ENCODE data around the gene HDAC7. TPM values are rescaled to one million over a fixed set of nuclear protein-coding genes. Genes with fewer than 3 reads are reported as not detected.

The HDAC7 gene
- total RNA-seq, 1 experiment from 2014 or later, result 36.2 TPM

DNA sequence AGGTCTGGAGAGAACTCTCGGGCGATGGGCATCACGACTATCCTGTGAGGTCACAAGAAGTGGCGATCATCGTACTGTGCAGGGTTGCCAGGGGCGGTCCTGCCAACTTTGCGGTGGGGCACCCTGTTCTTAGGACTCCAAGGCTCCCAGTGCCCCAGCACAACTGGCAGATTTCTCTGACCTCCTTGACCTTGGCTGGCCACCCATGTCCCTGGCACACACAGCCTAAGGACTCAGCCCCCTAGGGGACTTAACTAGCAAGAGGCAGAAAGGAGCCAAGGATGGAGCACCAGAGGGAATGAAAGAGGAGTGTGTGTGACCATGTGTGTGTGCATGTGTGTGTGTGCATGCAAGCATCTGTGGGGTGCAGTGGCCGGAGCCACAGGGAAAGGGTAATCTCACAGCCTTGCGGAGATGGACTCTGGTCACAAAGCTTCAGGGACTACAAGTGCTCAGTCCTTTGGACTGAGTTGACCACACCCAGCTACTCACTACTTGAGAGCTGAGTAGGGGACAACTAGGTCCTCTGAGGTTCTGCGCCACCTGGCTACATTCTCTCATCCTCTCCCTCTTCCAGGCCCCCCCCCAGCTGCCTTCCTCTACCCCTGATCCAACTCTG, 32.9 kb downstream of the HDAC7 start:
- no peaks in the 10 kb centered on the region for H3K9me2 ChIP-seq (replicated peaks; ENCODE audit: insufficient read depth, low read length)
- no peak overlapping the region for H3K4me2 ChIP-seq (ENCODE audit: low read depth, low read length, poor library complexity, severe bottlenecking)
- no peak overlapping the region for H3K9ac ChIP-seq (ENCODE audit: low read length)
- H3K27ac ChIP-seq (ENCODE audit: low read length), result no peak overlapping the region
- H3K79me2 ChIP-seq (ENCODE audit: low read length), result no peaks in the 10 kb centered on the region
- H3K4me3 ChIP-seq (ENCODE audit: low read length), result no peak overlapping the region
- H3K27me3 ChIP-seq (ENCODE audit: low read length), result no peaks in the 10 kb centered on the region
- DNase-seq, result no peak
- no peaks in the 10 kb centered on the region for H3K9me3 ChIP-seq (ENCODE audit: low read length)
- H3K36me3 ChIP-seq (ENCODE audit: insufficient read depth, low read length), result peaks cover 31% of the 10 kb centered on the region
- no peak overlapping the region for H2AFZ ChIP-seq (ENCODE audit: low read length)
- no peaks in the 10 kb centered on the region for H4K20me1 ChIP-seq (ENCODE audit: insufficient read depth, low read depth, low read length)
- peaks cover 14% of the 10 kb centered on the region for H3K4me1 ChIP-seq (ENCODE audit: low read length)

GRCh38 chr12:47785887-47786661, 33.6 kb downstream of the HDAC7 start:
- Histone ChIP-seq H3K27me3 (ENCODE audit: low read length) (no peaks in the 10 kb centered on the region), H4K20me1 (ENCODE audit: insufficient read depth, low read depth, low read length) (no peaks in the 10 kb centered on the region), H3K4me2 (ENCODE audit: low read depth, low read length, poor library complexity, severe bottlenecking) (no peak overlapping the region), H3K9me3 (ENCODE audit: low read length) (no peaks in the 10 kb centered on the region), H3K9ac (ENCODE audit: low read length) (no peak overlapping the region), H3K4me3 (ENCODE audit: low read length) (no peak overlapping the region), H3K79me2 (ENCODE audit: low read length) (no peaks in the 10 kb centered on the region), H3K9me2 (replicated peaks; ENCODE audit: insufficient read depth, low read length) (no peaks in the 10 kb centered on the region), H3K27ac (ENCODE audit: low read length) (no peak overlapping the region), H3K4me1 (ENCODE audit: low read length) (peaks cover 14% of the 10 kb centered on the region), H2AFZ (ENCODE audit: low read length) (no peak overlapping the region), H3K36me3 (ENCODE audit: insufficient read depth, low read length) (peaks cover 31% of the 10 kb centered on the region)
- no peak for DNase-seq

- DNase-seq, result no peak
- no peak overlapping the region for H3K4me3 ChIP-seq (ENCODE audit: low read length)
- H4K20me1 ChIP-seq (ENCODE audit: insufficient read depth, low read depth, low read length), result no peaks in the 10 kb centered on the region
- H3K36me3 ChIP-seq (ENCODE audit: insufficient read depth, low read length), result peaks cover 31% of the 10 kb centered on the region
- H3K9me2 ChIP-seq (replicated peaks; ENCODE audit: insufficient read depth, low read length), result no peaks in the 10 kb centered on the region
- H3K9ac ChIP-seq (ENCODE audit: low read length), result no peak overlapping the region
- no peak overlapping the region for H3K27ac ChIP-seq (ENCODE audit: low read length)
- H2AFZ ChIP-seq (ENCODE audit: low read length), result no peak overlapping the region
- no peaks in the 10 kb centered on the region for H3K79me2 ChIP-seq (ENCODE audit: low read length)
- H3K9me3 ChIP-seq (ENCODE audit: low read length), result no peaks in the 10 kb centered on the region
- H3K27me3 ChIP-seq (ENCODE audit: low read length), result no peaks in the 10 kb centered on the region
- no peak overlapping the region for H3K4me2 ChIP-seq (ENCODE audit: low read depth, low read length, poor library complexity, severe bottlenecking)
- H3K4me1 ChIP-seq (ENCODE audit: low read length), result peaks cover 14% of the 10 kb centered on the region
Measured at GRCh38 chr12:47785036-47785886, 34.4 kb downstream of the HDAC7 start.

- no peaks in the 10 kb centered on the region for H3K9me2 ChIP-seq (replicated peaks; ENCODE audit: insufficient read depth, low read length)
- H4K20me1 ChIP-seq (ENCODE audit: insufficient read depth, low read depth, low read length), result no peaks in the 10 kb centered on the region
- no peak overlapping the region for H2AFZ ChIP-seq (ENCODE audit: low read length)
- peaks cover 30% of the 10 kb centered on the region for H3K36me3 ChIP-seq (ENCODE audit: insufficient read depth, low read length)
- H3K4me2 ChIP-seq (ENCODE audit: low read depth, low read length, poor library complexity, severe bottlenecking), result no peak overlapping the region
- no peak overlapping the region for H3K9ac ChIP-seq (ENCODE audit: low read length)
- no peaks in the 10 kb centered on the region for H3K27me3 ChIP-seq (ENCODE audit: low read length)
- H3K79me2 ChIP-seq (ENCODE audit: low read length), result no peaks in the 10 kb centered on the region
- peaks cover 20% of the 10 kb centered on the region for H3K4me1 ChIP-seq (ENCODE audit: low read length)
- DNase-seq, result no peak
- H3K4me3 ChIP-seq (ENCODE audit: low read length), result no peak overlapping the region
- no peaks in the 10 kb centered on the region for H3K9me3 ChIP-seq (ENCODE audit: low read length)
- no peak overlapping the region for H3K27ac ChIP-seq (ENCODE audit: low read length)
Measured at GRCh38 chr12:47783821-47784819, 35.6 kb downstream of the HDAC7 start.

GRCh38 chr12:47783024-47783755, 36.5 kb downstream of the HDAC7 start:
- H3K36me3 ChIP-seq (ENCODE audit: insufficient read depth, low read length), result peaks cover 26% of the 10 kb centered on the region
- H3K4me1 ChIP-seq (ENCODE audit: low read length), result peaks cover 29% of the 10 kb centered on the region
- H3K4me2 ChIP-seq (ENCODE audit: low read depth, low read length, poor library complexity, severe bottlenecking), result no peak overlapping the region
- no peaks in the 10 kb centered on the region for H3K27me3 ChIP-seq (ENCODE audit: low read length)
- peak overlapping the region; percentile 31; the same call in 1 of the 2 replicates for H3K27ac ChIP-seq (ENCODE audit: low read length)
- H3K9me3 ChIP-seq (ENCODE audit: low read length), result no peaks in the 10 kb centered on the region
- no peaks in the 10 kb centered on the region for H4K20me1 ChIP-seq (ENCODE audit: insufficient read depth, low read depth, low read length)
- H3K9me2 ChIP-seq (replicated peaks; ENCODE audit: insufficient read depth, low read length), result no peaks in the 10 kb centered on the region
- no peak overlapping the region for H2AFZ ChIP-seq (ENCODE audit: low read length)
- no peak overlapping the region for H3K4me3 ChIP-seq (ENCODE audit: low read length)
- no peak for DNase-seq
- H3K9ac ChIP-seq (ENCODE audit: low read length), result no peak overlapping the region
- H3K79me2 ChIP-seq (ENCODE audit: low read length), result no peaks in the 10 kb centered on the region

GRCh38 chr12:47782372-47782770, 37.3 kb downstream of the HDAC7 start:
- Histone ChIP-seq H3K9ac (ENCODE audit: low read length) (no peak overlapping the region), H3K9me2 (replicated peaks; ENCODE audit: insufficient read depth, low read length) (no peaks in the 10 kb centered on the region), H2AFZ (ENCODE audit: low read length) (no peak overlapping the region), H3K27ac (ENCODE audit: low read length) (peak overlapping the region; percentile 31; the same call in 1 of the 2 replicates), H3K79me2 (ENCODE audit: low read length) (peaks cover 3% of the 10 kb centered on the region; the same call in 1 of the 2 replicates), H3K36me3 (ENCODE audit: insufficient read depth, low read length) (peaks cover 19% of the 10 kb centered on the region), H3K4me2 (ENCODE audit: low read depth, low read length, poor library complexity, severe bottlenecking) (no peak overlapping the region), H3K27me3 (ENCODE audit: low read length) (no peaks in the 10 kb centered on the region), H4K20me1 (ENCODE audit: insufficient read depth, low read depth, low read length) (no peaks in the 10 kb centered on the region), H3K9me3 (ENCODE audit: low read length) (no peaks in the 10 kb centered on the region), H3K4me3 (ENCODE audit: low read length) (no peak overlapping the region), H3K4me1 (ENCODE audit: low read length) (peaks cover 37% of the 10 kb centered on the region)
- DNase-seq, result no peak

All from Karpas-422 (cell line).